HG03097 (cell line): ENCODE measurements around the gene GMPPB.

ENCODE experiments used
- ATAC-seq: cut with Tn5 transposase; IDR thresholded peaks from one replicate; pipeline ENCODE4 v1.9.1; 2021; ENCODE audit not compliant: unreplicated experiment, low FRiP score

The GMPPB gene

DNA sequence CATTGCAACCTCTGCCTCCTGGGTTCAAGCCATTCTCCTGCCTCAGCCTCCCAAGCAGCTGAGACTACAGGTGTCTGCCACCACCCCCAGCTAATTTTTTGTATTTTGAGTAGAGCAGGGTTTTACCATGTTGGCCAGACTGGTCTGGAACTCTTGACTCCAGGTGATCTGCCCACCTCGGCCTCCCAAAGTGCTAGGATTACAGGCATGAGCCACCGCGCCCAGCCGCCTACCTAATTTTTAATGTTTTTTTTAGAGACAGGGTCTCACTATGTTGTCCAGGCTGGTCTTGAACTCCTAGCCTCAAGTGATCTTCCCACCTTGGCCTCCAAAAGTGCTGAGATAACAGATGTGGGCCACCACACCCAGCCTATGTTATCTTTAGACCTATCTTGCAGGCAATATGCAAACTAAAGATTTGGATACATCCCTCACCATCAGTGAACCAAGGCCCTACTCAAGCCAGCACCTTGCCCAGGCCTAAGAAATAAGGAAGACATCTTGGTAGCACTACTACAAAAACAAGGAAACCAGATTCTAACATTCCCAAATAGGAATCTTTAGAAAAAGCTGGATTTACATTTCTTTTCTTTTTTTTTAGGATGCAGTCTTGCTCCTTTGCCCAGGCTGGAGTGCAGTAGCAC is 6.3 kb upstream of the GMPPB start:
- no peak for ATAC-seq

DNA sequence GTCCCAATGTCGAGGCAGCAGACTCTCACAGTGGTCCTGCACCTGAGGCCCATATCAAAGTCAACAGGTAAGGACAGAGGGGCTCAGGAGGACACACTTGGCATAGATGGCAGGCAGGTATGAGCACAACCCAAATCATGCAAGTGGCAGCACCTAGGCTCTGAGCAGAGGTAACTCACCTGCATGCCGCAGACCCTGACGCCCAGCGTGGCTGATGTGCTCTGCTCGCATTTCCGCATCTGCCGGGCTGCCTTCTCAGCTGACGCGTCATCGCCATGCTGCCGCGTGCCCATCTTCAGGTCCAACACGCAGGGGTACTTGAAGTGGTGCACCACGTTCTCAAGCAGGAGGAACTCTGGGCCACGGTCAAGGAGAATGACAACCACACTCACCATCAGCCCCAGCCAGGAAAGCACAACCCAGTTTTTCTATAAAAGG is 4.2 kb upstream of the GMPPB start:
- ATAC-seq, result no peak

DNA sequence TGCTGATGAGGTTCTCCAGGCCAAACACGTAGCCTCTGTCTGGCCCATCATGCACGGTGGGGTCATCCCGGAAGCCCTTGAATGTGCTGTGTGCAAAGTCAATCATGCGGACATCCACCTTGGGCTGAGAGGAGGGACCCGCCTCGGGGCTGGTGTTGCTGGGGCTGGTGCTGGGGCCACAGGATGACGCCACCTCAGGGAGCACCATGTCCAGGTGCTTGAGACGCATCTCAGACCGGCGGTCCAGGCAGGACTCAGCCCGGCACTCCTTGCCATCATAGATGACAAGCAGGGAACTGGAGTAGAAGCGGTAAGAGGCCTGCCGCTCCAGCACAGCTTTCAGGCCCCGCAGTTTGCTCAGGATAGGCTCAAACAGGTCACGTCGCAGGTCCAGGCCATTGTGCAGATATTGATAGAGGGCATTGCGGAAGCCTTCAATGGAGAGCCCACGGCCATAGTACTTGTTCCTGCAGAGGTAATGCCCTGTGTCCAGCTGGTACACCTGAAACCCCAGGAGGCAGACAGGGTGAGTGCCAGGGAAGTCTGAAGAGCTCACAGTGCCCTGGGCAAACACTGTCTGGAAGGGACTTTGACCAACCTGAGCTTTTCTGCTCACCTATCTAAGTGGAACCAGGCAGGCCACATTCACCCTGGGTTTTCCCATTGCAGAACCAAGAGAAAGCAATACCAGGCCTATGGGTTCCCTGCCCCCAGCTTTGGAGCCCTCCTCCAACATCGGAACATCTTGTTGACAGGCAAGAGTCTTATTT is 3.6 kb upstream of the GMPPB start:
- no peak for ATAC-seq

DNA sequence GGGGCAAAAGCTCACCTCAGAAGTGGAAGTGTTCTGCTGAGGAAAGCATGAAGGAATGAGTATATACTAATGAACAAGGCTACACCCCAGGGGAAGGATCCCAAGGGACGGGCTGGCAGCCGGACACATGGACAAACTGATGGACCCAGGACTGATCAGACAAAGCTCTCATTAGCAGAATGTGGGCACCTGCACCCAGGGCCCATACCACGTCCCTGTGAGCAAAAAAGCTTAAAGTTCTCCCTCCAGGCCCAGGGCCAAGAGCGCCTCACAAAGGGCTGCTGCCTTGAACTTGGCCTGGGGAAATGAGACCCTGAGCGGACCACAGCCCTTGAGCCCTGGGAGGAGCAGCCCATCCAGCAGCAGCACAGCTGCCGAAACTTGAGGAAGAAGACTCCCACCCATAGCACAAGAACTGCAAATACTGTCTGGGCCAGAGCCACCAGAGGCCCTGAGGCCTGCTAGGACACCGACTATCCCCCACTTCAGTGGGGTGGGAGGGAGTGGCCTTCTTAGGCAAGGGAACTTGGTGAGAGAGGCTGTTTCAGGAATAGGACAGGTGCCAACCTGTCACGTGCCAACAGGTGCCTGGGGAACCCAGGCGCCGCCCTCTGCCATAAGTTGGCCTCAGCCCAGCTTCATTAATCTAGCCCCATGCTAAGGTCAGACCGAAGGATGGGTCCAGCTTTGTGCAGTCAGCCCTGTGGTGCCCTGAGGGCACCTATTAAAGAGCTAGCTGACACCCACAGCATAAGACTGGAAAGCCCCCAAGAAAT is 2.3 kb upstream of the GMPPB start:
- ATAC-seq, result no peak

DNA sequence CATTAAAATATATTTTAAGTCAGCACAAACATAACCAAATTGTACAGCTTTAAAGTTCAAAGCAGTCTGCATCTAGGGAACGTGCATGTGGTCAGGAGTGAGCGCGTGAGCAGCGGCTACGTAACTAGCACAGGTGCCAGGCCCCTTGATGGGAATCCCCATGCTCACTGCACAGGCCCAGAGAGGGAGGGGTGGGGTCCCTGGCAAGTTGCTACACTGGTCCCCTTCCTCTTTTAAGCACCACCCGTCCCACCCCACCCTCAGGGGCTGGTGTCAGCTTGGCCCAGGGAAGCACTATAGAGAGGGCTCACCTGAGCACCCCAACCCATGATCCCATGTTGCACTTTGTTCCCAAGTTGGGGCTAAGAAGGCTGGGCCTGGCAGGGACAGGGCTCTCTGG is 835 bp upstream of the GMPPB start:
- ATAC-seq, result no peak

DNA sequence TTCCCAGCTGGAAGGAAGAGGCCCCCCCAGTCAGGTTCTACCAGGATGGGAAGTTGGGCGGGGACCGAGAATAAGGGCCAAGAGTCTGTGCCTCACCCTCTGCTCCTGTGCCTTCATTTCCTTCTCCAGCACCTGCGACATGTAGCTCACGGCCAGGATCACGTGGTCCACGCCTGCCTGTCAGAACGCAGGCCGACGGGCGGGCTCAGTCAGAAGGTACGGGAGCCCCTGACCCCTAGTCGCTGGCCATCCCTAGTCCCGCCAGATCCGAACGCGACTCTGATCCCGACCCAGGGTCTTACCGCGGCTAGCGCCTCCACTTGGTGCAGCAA is 489 bp downstream of the GMPPB start:
- peak; percentile 3 for ATAC-seq

- ATAC-seq, result no peak
Observed at GRCh38 chr3:49722896-49723295, 855 bp downstream of the GMPPB start.

DNA sequence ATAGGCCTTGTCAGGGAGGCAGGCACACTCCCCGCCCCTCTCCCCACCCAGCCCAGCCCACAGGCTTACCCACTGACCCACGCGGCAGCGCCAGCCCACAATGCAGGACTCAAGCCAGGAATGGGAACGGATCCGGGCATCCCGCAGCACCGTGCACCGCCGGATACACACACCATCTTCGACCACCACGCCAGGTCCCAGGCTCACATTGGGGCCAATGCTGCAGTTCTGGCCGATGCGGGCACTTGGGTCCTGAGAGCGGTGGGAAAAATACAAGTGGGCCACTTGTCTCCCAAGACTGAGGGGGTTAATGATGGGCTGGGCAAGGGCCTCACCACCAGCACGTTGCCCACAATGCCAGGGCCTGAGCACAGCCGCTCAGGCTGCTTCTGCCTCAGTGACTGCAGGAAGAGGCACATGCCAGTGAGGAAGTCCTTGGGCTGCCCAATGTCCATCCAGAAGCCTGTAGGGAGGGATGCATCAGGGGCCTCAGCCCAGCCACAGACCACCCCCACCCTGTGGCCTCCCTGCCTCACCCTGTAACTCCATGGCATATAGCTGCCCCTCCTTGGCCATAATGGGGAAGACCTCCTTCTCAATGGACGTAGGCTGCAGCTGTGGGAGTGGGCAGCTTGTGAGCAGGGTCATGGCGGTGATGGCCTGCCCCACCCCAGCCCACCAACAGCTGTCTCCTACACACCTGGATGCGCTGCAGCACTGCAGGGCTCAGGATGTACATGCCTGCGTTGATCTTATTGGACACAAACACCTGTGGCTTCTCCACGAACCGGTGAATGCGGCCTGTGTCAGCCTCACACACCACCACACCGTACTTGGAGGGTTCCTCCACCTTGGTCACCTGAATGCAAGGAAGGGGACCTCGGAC is 1.6 kb downstream of the GMPPB start:
- ATAC-seq, result no peak

DNA sequence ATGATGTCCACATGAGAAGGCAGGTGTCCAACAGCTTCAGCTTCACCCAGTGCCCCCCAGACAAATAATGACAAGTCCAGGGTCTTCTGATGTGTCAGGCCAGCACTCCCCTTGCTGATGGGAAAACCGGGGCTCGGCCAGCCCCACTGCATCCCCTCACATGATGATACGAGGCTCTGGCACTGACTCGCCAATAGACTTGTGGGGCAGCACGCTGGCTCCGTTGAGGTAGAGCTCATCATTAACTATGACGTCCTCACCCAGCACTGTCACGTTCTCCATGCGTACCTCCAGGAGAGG is 2.2 kb downstream of the GMPPB start:
- no peak for ATAC-seq

DNA sequence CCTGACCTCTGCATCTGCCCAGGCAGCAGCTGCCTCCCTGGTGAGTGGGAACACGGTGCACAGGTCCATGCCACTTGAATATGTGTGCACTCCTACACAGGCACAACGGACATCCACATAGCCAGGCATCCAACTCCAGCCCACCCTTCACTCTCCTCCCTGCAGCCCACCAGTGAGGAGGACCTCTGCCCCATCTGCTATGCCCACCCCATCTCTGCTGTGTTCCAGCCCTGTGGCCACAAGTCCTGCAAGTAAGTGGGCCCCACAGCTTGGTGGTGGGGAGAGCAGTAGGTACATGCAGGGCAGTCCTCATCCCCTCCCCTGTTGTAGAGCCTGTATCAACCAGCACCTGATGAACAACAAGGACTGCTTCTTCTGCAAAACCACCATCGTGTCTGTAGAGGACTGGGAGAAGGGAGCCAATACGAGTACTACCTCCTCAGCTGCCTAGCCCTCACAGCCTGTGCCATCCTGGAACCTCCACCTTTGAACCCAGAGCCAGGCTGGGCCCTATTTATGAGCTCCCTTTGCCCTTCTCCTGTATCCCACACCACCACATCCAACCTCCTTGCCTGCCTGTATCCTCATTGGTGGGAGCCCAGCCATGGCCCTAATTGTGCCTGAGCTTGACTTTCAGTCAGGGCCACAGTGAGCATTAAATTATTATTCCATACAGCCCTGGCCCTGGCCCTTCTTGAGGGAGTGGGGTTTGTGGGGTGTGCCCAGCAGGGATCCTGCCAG is 2.7 kb downstream of the GMPPB start:
- no peak for ATAC-seq

DNA sequence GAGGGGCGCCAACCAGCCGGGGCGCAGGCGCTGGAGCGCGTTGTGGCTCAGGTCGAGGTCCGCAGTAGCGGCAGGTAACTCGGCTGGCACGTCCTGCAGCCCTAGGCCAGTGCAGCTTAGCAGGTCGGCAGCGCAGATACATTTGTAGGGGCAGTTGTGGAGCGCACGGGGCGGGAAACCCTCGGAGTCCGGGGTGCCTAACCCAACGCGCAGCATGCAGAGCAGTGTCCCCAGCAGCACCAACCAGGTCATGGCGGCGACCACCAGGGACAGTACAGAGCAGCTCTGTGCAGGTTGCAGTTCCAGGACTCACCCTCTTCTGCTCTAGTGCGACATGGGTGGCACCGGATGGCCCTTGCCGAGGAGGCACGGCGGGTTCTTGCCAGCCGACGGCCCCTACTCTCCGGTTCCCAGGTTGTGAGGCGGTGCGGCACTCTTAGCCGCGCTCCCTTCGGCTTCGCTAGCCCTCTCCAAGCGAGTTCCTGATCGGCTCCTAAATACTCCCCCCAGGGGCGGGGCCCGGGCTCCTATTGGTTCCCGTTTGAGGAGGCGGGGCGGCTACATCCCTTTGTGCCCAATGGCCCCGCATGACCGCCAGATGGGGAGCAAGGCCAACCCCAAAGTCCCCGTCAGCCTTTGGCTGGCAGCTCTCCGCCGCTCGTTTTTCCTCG is 4.4 kb downstream of the GMPPB start, which contains the start of gene AMIGO3:
Gene AMIGO3 (minus strand): TSS at position 471 of the 671 bp plus-strand sequence. CDS start 219 bp downstream, at position 252.
- ATAC-seq, result peak; percentile 37

DNA sequence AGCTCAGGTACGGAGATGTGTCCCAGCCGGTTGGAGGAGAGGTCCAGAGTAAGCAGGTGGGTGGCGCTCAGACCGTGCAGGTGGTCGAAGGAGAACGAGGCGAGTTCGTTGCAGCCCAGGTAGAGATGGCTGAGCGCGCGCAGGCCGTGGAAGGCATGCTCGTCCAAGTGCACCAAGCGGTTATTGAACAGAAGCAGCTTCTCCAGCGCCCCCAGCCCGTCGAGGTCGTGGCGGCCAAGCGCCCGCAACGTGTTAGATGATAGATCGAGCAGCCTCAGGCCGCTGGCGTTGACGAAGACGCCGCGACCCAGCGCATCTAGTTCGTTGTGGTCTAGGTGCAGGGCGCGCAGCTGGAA is 4.9 kb downstream of the GMPPB start:
- no peak for ATAC-seq

GRCh38 chr3:49717959-49718857 is 5.5 kb downstream of the GMPPB start:
- no peak for ATAC-seq

DNA sequence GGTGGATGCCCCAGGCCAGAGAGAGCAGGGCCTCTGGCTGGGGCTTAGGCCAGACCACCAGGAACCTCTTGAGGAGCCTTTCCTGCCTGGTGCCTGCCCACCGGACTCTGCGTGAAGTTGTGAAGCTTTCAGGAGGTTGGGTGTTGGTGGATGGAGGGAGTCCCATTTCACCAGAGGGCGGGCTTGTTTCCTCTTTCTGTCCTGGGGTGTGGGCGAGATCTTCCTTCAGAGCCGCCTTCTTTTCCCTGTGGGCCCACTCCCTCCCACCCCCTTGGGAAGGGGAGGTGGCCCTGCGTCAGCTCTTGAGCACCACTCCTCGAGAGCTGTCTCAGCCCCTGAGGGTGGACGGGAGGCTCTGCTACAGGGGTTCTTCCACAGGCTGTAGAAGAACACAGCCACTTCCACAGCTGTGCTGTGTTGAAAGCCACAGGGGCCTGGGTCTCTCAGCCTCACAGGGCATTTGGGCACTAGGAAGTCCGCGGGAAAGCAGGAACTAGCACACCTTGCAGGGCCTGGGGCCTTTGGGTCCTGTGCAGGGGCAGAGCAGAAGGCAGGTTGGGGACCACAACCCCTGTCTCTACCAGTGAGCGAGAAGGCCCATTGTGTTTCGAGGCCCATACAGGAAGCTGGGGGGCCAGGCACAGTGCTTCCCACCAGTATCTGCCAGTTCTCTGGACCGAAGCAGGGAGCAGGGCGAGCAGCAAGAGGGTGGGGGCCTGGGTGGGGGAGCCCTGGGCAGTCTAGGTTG is 6.4 kb downstream of the GMPPB start:
- no peak for ATAC-seq

DNA sequence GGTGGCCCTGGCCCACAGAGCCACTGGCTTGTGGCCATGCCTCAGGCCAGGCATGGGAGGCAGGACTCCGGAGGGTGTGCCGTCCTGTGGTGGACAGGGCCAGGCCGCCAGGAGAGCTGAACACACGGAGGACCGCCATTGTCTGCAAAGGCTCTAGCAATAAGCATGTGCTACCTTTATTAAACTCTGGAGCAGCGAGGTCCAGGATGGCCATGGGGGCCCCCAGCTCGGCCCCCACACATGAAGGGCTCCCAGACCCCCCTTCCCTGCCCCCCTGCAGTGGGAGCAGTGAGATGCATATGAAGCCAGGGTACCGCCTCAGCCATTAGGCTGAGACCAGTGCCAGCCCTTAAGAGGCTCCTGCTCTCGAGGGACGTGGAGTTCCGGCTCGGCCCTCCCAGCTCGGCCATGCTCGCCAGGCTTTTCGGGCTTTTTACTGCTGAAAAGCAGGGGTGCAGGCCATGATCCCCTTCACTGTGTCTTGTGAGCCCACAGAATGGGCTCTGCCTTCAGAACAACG is 7.0 kb downstream of the GMPPB start:
- no peak for ATAC-seq

DNA sequence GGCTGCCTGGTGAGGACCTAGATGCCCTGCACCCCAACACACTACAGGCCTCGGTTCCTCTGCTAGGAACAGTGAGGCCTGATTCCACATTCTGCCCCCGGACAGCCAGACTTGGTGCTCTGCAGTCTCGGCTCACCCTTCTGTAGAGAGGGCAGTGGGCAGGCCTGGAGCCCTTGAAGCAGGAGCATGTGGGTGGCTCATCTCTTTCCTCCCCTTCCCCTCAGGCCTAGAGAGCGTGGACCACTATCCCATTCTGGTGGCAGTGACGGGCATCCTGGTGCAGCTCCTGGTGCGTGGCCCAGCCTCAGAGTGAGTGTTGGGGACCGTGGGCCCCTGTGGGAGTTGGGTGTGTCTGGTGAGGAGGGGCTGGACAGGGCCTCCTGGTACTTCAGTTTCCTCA is 7.6 kb downstream of the GMPPB start:
- ATAC-seq, result no peak

- ATAC-seq, result no peak
Observed at GRCh38 chr3:49715611-49716121, 8.1 kb downstream of the GMPPB start.
